Immature natural killer cell (primary cell): ENCODE data around the gene DOCK4. TPM values are rescaled to one million over a fixed set of nuclear protein-coding genes. Genes with fewer than 3 reads are reported as not detected.

ENCODE experiments used
- DNase-seq, 3 donors: peaks; one replicate each; pipeline ENCODE4 v3.0.0; 2022; ENCODE audit warnings: mixed read lengths in 1 of 3
- H3K27ac Mint-ChIP-seq, 6 donors: one replicate each; pipeline ENCODE4 v1.8.0; 2020; ENCODE audit warnings: mixed read lengths in 6 of 6, mild to moderate bottlenecking in 5 of 6, inconsistent platforms in 4 of 6, moderate library complexity in 3 of 6
- H3K27me3 Mint-ChIP-seq, 3 donors: one replicate each; pipeline ENCODE4 v1.8.0; 2020 to 2021; ENCODE audit warnings: low read depth in 3 of 3, mild to moderate bottlenecking in 3 of 3, mixed read lengths in 3 of 3, moderate library complexity in 3 of 3, inconsistent platforms in 1 of 3
- H3K36me3 Mint-ChIP-seq, 3 donors: one replicate each; pipeline ENCODE4 v1.8.0; 2020; ENCODE audit warnings: mixed read lengths in 3 of 3, inconsistent platforms in 2 of 3, mild to moderate bottlenecking in 2 of 3
- H3K4me1 Mint-ChIP-seq, 2 donors: one replicate each; pipeline ENCODE4 v1.8.0; 2020; ENCODE audit warnings: inconsistent platforms in 2 of 2, mild to moderate bottlenecking in 2 of 2, mixed read lengths in 2 of 2, moderate library complexity in 1 of 2
- H3K4me3 Mint-ChIP-seq, 5 donors: one replicate each; pipeline ENCODE4 v1.8.0; 2020; ENCODE audit warnings: mild to moderate bottlenecking in 5 of 5, mixed read lengths in 5 of 5, inconsistent platforms in 3 of 5, moderate library complexity in 3 of 5
- H3K9me3 Mint-ChIP-seq, 6 donors: one replicate each; pipeline ENCODE4 v1.8.0; 2020; ENCODE audit warnings: mild to moderate bottlenecking in 6 of 6, mixed read lengths in 6 of 6, inconsistent platforms in 4 of 6, moderate library complexity in 3 of 6
- polyA plus RNA-seq, 3 donors: library from polyadenylated mRNA; unstranded; fragments of 300-500 nt; fragmentation: Illumina TruSeq; gene quantifications; one replicate each; pipeline ENCODE4 v1.2.3, GENCODE V29; 2021

Gene DOCK4
- polyA plus RNA-seq, 3 donors from 2014 or later = 0.18 TPM; not detected in 2

DNA sequence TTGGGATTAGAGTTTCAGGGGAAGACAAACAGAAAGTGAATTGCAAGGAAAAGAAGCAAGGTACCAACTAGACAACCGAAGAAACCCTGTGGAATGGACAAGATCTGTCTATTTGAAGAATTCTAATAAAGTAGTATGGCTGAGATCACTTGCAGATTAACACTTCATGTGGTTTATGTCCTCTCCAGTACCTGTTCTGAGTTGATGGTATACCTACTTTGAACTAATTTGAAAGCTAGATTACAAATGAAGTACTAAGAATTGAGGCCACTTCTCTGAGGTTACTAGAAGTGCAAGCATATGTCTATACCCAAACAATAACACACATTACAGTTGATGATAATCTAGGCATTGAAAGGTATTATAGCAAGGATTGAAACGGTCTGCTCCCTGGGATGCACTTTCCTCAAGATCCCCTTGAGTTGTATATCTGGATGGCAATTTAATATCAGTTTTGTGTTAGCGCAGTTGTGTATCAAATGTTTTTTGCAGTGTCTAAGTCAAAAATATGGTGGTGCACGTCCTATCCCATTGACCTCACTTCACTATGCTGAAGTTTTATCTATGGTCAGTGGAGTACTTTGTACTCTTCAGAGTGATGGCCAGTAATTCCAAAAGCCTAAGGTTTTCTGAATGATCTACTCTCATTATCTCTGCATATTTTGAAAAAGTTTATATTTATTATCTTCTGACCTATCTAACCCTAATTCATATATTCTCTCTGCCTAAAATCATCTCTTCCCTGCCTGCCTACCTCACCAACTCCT is 26.2 kb upstream of the DOCK4 start:
- Mint-ChIP-seq H3K4me3 (no peak overlapping the region), H3K4me1 (peaks cover 35 to 73% of the 10 kb centered on the region in 2 donors)

DNA sequence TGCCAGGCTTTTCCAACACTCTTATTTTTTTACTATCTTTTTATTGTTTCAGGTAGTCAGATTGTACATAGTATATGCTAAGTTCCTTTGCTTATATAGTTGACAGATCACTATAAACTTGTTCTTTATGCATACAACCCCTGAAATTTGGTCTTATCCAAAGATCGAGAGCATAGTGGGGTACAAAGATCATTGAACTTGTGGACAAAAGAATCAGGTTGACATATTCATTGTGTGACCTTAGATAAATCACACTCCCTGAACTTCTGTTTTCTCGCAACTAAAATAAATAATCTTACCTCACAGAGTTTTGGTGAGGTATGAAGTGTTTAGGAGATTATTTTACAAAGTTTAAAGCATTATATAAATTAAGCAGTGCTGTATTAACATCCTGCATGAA is 22.4 kb upstream of the DOCK4 start:
- peaks cover 0 to 3% (median 0%) of the 10 kb centered on the region in 3 donors for H3K36me3 Mint-ChIP-seq
- no peak overlapping the region for H3K27ac Mint-ChIP-seq
- H3K4me1 Mint-ChIP-seq = peaks cover 37 to 76% of the 10 kb centered on the region in 2 donors
- H3K9me3 Mint-ChIP-seq = no peaks in the 10 kb centered on the region
- no peak for DNase-seq
- H3K27me3 Mint-ChIP-seq = peaks cover 0 to 3% (median 0%) of the 10 kb centered on the region in 3 donors
- H3K4me3 Mint-ChIP-seq = peak overlapping the region in 1 of 5 donors; percentile 5

More for the DNA sequence above, 26.2 kb upstream of the DOCK4 start:
- Mint-ChIP-seq H3K27me3 (peaks cover 0 to 3% (median 0%) of the 10 kb centered on the region in 3 donors), H3K9me3 (peaks cover 0 to 7% (median 0%) of the 10 kb centered on the region in 6 donors), H3K27ac (no peak overlapping the region), H3K36me3 (peaks cover 0 to 3% (median 2%) of the 10 kb centered on the region in 3 donors)
- no peak for DNase-seq

DNA sequence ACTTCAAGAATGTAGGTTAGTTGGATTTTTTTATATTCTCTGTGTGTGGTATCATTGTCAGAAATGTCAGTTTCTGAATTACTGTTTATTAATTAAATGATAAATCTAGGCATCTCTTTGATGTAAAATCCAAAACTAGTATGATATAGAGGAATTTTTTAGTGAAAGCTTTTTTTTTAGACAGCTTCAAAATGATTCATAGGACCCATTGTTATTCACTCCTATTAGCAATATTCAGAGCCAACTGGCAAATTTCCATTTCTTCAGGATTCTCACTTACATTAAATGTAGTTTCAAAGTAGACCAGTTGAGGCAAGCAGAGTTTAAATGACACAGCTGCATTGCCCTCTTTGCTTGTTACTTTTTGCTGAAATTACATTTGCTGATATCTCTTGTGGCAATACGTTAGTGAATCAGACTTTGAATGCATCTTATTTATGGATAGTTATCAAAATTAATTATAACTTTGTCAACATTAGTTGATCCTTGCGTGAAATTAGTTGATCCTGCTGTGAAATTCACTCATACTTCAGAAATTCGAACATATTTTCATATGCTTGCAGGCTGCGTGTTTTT is 20.6 kb upstream of the DOCK4 start:
- Mint-ChIP-seq H3K4me1 (peaks cover 39 to 69% of the 10 kb centered on the region in 2 donors), H3K9me3 (no peaks in the 10 kb centered on the region), H3K36me3 (peaks cover 0 to 3% (median 0%) of the 10 kb centered on the region in 3 donors), H3K4me3 (no peak overlapping the region), H3K27me3 (peaks cover 0 to 3% (median 0%) of the 10 kb centered on the region in 3 donors), H3K27ac (no peak overlapping the region)
- DNase-seq = no peak

DNA sequence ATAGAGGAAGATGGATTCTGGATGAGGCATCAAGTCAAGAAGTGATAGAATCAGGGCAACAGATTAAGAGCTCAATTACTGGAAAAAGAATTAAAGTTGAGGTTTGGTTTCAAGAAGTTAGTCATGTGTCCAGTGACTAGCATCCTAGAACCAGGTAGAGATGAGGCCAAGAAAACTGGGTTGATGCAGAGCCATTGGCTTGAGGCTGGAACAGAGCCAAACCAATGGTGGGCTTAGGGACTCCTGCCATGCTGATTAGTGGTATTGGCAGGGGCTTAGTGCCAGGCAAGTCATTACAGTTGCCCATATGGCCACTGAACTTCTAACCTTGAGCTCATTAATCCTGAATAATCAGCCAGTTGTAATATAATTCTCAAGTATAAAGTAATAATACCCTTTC is 18.8 kb upstream of the DOCK4 start:
- Mint-ChIP-seq H3K27me3 (peaks cover 0 to 3% (median 0%) of the 10 kb centered on the region in 3 donors), H3K27ac (peak overlapping the region in 1 of 6 donors; percentile 17), H3K36me3 (peaks cover 0 to 3% (median 0%) of the 10 kb centered on the region in 3 donors), H3K4me3 (no peak overlapping the region), H3K4me1 (peaks cover 26 to 54% of the 10 kb centered on the region in 2 donors), H3K9me3 (no peaks in the 10 kb centered on the region)
- no peak for DNase-seq

DNA sequence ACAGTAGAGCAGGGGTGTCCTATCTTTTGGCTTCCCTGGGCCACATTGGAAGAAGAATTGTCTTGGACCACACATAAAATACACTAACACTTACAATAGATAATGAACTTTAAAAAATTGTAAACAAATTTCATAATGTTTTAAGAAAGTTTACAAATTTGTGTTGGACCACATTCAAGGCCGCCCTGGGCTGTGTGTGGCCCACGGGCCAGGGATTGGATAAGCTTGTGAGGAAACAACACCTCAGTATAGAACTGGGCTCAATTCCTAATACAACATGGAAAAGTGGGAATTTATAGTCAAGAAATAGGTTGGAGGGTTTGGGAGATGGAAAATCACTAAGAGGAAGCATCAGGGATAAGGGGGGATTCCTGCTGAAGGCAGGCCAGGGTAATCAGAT is 18.0 kb upstream of the DOCK4 start:
- peaks cover 0 to 3% (median 0%) of the 10 kb centered on the region in 3 donors for H3K36me3 Mint-ChIP-seq
- H3K4me1 Mint-ChIP-seq = peaks cover 20 to 46% of the 10 kb centered on the region in 2 donors
- H3K27me3 Mint-ChIP-seq = no peaks in the 10 kb centered on the region
- no peak overlapping the region for H3K4me3 Mint-ChIP-seq
- H3K9me3 Mint-ChIP-seq = no peaks in the 10 kb centered on the region
- no peak overlapping the region for H3K27ac Mint-ChIP-seq
- DNase-seq = no peak

DNA sequence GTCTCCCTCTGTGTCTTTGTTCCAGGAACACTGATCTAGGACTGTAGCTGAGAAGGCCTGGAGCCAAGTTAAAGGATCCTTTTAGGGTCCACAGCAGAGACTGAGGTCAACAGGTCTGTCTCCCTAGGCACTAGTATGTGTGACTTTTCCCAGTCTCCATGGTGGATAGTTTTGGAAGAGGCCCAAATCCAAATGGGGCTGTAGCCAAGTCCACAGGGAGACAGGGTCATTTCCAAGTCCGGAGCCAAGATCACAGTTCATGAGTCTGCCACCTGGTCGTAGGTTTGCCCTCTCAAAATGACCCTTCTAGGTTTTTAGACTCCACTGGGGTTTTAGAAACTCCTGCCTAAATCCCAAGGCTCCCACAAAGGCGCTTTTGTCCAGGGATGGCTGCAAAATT is 17.1 kb upstream of the DOCK4 start:
- H3K27ac Mint-ChIP-seq = no peak overlapping the region

DNA sequence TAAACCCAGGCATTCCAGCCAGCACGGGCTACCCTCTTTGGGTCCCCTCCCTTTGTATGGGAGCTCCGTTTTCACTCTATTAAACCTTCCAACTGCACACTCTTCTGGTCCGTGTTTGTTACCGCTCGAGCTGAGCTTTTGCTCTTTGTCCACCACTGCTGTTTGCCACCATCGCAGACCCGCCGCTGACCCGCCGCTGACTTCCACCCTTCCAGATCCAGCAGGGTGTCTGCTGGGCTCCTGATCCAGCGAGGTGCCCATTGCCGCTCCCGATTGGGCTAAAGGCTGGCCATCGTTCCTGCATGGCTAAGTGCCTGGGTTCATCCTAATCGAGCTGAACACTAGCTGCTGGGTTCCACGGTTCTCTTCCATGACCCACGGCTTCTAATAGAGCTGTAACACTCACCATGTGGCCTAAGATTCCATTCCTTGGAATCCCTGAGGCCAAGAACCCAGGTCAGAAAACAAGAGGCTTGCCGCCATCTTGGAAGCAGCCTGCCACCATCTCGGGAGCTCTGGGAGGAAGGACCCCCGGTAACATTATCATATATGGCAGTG is 14.8 kb upstream of the DOCK4 start:
- Mint-ChIP-seq H3K27me3 (no peaks in the 10 kb centered on the region), H3K4me3 (no peak overlapping the region), H3K36me3 (peaks cover 0 to 3% (median 0%) of the 10 kb centered on the region in 3 donors), H3K4me1 (peaks cover 25 to 36% of the 10 kb centered on the region in 2 donors), H3K9me3 (no peaks in the 10 kb centered on the region), H3K27ac (no peak overlapping the region)
- no peak for DNase-seq

More for the DNA sequence above, 17.1 kb upstream of the DOCK4 start:
- peaks cover 0 to 3% (median 0%) of the 10 kb centered on the region in 3 donors for H3K36me3 Mint-ChIP-seq
- H3K4me1 Mint-ChIP-seq = peaks cover 22 to 44% of the 10 kb centered on the region in 2 donors
- DNase-seq = no peak
- no peaks in the 10 kb centered on the region for H3K9me3 Mint-ChIP-seq
- no peak overlapping the region for H3K4me3 Mint-ChIP-seq
- H3K27me3 Mint-ChIP-seq = no peaks in the 10 kb centered on the region

DNA sequence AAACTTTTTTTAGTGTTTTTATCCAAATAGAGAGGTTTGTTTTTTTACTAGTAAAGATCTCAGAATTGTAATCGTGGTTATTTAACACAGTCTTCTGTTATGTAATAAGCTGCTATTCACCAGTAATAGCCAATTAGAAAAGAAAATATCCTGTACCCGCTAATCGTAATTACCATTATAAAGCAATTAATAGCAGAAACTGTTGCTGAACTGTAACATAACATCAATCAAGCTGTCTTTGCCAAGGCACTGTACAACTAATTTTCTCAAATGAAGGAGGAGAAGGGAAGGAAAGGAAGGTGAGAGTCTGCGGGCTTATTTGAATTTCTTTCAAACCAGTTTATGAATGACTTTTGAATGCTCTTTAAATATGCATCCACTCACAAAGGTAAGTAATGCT is 9.6 kb upstream of the DOCK4 start:
- Mint-ChIP-seq H3K9me3 (no peaks in the 10 kb centered on the region), H3K27ac (peak overlapping the region in 1 of 6 donors; percentile 31), H3K27me3 (no peaks in the 10 kb centered on the region), H3K36me3 (no peaks in the 10 kb centered on the region), H3K4me3 (no peak overlapping the region), H3K4me1 (peaks cover 11 to 17% of the 10 kb centered on the region in 2 donors)
- no peak for DNase-seq

DNA sequence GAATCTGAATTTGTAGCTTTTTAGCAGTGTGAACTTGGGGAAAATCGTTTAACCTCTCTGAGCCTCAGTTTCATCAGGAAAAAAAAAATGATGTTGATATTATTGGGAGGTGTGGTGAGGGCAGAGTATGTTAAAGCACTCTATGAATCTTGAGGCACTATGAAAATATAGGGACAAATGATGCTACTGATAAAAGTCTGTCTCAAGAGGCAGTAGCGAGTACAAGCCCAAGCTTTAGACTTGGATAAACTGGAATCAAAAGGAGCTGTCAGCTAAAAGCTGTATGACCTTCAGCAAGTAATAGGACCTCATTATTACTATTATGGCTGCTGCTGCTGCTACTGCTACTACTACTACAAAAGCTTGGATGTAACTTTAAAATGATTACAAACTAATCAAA is 8.7 kb upstream of the DOCK4 start:
- no peaks in the 10 kb centered on the region for H3K36me3 Mint-ChIP-seq
- H3K27ac Mint-ChIP-seq = no peak overlapping the region
- H3K9me3 Mint-ChIP-seq = no peaks in the 10 kb centered on the region
- no peaks in the 10 kb centered on the region for H3K27me3 Mint-ChIP-seq
- H3K4me3 Mint-ChIP-seq = no peak overlapping the region
- peaks cover 9 to 17% of the 10 kb centered on the region in 2 donors for H3K4me1 Mint-ChIP-seq
- DNase-seq = no peak

DNA sequence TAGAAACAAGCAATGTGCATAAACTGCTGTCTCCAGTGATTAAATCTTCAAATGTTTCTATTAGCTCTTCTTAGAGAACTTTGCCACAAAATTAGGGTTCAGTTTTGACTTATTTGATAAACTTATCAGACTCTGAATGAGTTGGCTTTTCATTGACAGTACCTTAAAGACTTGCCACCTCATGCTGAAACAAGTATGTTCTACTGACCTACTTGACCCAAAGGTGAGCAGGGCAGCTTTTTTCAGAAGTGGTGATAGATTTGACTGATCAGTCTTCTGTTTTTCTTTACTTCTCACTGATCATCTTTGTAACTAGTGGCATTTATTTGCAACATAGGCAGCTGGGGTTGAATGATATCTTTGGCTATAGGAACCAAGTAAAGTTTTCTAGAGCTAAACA is 8.1 kb upstream of the DOCK4 start:
- H3K36me3 Mint-ChIP-seq = no peaks in the 10 kb centered on the region

DNA sequence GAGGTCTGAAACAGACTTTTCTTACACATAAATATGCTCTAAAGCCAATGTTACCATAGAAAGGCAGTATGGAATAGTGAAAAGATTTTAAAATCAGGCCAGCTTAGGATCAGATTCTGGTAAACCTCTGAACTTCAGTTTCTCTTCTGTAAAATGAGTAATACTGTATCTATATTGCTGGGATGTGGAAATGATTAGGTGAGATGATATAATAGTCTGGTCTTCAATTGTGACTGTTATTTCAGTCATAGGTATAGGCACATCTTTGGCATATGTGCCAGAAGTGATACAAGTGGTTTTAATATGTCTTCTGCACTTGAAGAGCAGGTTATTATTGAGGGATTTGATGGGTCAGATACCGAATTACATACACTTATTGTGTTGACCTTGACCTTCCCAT is 7.5 kb upstream of the DOCK4 start:
- DNase-seq = no peak
- Mint-ChIP-seq H3K27ac (no peak overlapping the region), H3K27me3 (no peaks in the 10 kb centered on the region), H3K36me3 (no peaks in the 10 kb centered on the region), H3K4me1 (peaks cover 7 to 13% of the 10 kb centered on the region in 2 donors), H3K9me3 (no peaks in the 10 kb centered on the region), H3K4me3 (no peak overlapping the region)

More for the DNA sequence above, 8.1 kb upstream of the DOCK4 start:
- DNase-seq = no peak
- no peaks in the 10 kb centered on the region for H3K9me3 Mint-ChIP-seq
- H3K4me3 Mint-ChIP-seq = no peak overlapping the region
- H3K27ac Mint-ChIP-seq = no peak overlapping the region
- H3K27me3 Mint-ChIP-seq = no peaks in the 10 kb centered on the region
- peaks cover 9 to 17% of the 10 kb centered on the region in 2 donors for H3K4me1 Mint-ChIP-seq

DNA sequence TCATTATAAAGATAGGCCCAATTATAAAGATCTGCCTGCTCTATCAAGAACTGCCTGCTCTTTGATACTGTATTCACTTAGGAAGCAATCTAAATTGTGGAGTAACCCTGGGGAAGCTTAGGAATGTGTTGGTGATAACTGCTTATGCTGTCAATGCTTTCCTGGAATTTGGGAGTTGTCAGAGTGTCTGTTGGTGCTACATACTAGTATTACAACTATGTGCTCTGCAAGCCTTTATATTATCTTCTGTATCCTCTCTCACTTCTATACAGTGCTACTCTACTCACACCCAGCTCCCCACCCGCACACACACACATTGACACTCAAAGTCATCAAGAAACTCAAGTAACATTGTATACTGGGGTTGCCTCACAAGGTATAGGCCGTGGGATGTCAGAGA is 6.4 kb upstream of the DOCK4 start:
- Mint-ChIP-seq H3K27me3 (no peaks in the 10 kb centered on the region), H3K36me3 (no peaks in the 10 kb centered on the region), H3K27ac (no peak overlapping the region), H3K4me3 (no peak overlapping the region), H3K9me3 (no peaks in the 10 kb centered on the region), H3K4me1 (peaks cover 7 to 13% of the 10 kb centered on the region in 2 donors)
- DNase-seq = no peak

DNA sequence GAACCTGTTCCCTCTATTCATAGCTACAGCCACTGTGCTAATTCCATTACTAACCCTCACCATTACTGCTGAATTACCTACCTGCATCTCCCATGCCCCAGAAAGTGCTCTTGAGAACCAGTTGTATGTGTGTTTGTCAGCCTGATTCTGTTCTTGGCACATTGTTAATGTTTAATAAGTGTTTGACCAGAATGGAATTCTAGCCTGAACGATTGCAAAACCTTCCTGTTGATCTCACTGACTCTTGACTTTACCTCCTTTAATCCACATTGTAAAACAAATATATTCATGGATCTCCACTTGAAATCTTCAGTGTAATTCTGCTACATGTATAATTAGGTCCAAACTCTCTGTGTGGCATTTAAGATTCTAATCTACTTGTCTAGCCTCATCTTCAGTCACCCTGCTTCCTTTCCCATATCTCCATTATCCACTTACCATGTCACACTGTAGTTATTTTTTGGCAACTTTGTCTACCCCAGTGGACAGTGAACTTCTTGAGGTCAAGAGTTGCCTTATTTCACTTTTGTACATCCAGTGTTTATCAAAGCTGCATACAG is 5.2 kb upstream of the DOCK4 start:
- peaks cover 2 to 4% (median 2%) of the 10 kb centered on the region in 3 donors for H3K27me3 Mint-ChIP-seq
- no peaks in the 10 kb centered on the region for H3K36me3 Mint-ChIP-seq
- H3K9me3 Mint-ChIP-seq = no peaks in the 10 kb centered on the region
- H3K4me1 Mint-ChIP-seq = peaks cover 14 to 24% of the 10 kb centered on the region in 2 donors
- no peak for DNase-seq
- H3K4me3 Mint-ChIP-seq = no peak overlapping the region
- no peak overlapping the region for H3K27ac Mint-ChIP-seq

DNA sequence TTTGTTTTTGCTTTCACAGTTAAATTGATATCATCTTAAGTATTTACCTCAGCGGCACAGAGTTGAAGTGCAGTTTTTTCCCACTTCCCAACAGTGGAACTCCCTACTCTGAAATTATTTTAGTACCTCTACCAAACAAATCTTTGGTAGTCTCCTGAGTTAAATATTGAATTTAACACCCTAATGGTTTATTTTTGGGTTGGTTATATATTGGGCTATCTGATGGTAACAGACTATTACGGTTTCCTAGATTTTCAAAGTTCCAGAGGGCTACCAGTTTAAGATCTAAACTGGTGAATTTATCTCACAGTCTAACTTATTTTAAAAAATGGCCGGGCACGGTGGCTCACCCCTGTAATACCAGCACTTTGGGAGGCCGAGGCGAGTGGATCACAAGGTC is 1.6 kb upstream of the DOCK4 start:
- no peak for DNase-seq
- Mint-ChIP-seq H3K4me1 (peaks cover 34 to 46% of the 10 kb centered on the region in 2 donors), H3K4me3 (peak overlapping the region; percentile 94 to 97 (median 94)), H3K36me3 (no peaks in the 10 kb centered on the region), H3K27ac (peak overlapping the region in 3 of 6 donors; percentile 63 to 93 (median 85)), H3K27me3 (peaks cover 14 to 29% (median 15%) of the 10 kb centered on the region in 3 donors), H3K9me3 (no peaks in the 10 kb centered on the region)
